NCI-H187 treated with DMSO at 0.1 percent for 48 hours (cell line): Measurements from ENCODE around the gene OR2A42.
"Not testable (repeated sequence)": the region's sequence is repeated elsewhere in the genome, so short reads cannot be mapped to it uniquely, and the experiment has no call there.

Experiments
- DNase-seq: peaks from one replicate; lab custom pipeline; 2025; lab: John Stamatoyannopoulos, UW

Gene OR2A42

GRCh38 chr7:144239365-144239764 lies at the start of gene OR2A42:
Gene OR2A42 (minus strand): TSS chr7:144239605. CDS start chr7:144232843, 6,762 bp downstream.
- DNase-seq: not testable (repeated sequence)

GRCh38 chr7:144287171-144287784 lies 47.9 kb upstream of the OR2A42 start:
- not testable (repeated sequence) for DNase-seq

GRCh38 chr7:144283716-144284115 lies 44.3 kb upstream of the OR2A42 start:
- DNase-seq: not testable (repeated sequence)

- DNase-seq: not testable (repeated sequence)
Observed at GRCh38 chr7:144282490-144282889, 43.1 kb upstream of the OR2A42 start.

- not testable (repeated sequence) for DNase-seq
Observed at GRCh38 chr7:144281981-144282380, 42.6 kb upstream of the OR2A42 start.

- DNase-seq: not testable (repeated sequence)
Observed at GRCh38 chr7:144280010-144280409, 40.6 kb upstream of the OR2A42 start.

GRCh38 chr7:144275281-144275680 lies 35.9 kb upstream of the OR2A42 start:
- DNase-seq: not testable (repeated sequence)

- not testable (repeated sequence) for DNase-seq
Observed at GRCh38 chr7:144269188-144269587, 29.8 kb upstream of the OR2A42 start, which contains the start of gene CTAGE8. Gene CTAGE8 (minus strand): TSS chr7:144269288. CDS start chr7:144269250, 38 bp downstream.

- not testable (repeated sequence) for DNase-seq
Observed at GRCh38 chr7:144264692-144265091, 25.3 kb upstream of the OR2A42 start, which contains the start of gene OR2A7. Gene OR2A7 (minus strand): TSS chr7:144264792. CDS start chr7:144259628, 5,164 bp downstream.

GRCh38 chr7:144262128-144262527 lies 22.7 kb upstream of the OR2A42 start:
- DNase-seq: not testable (repeated sequence)

- DNase-seq: not testable (repeated sequence)
Observed at GRCh38 chr7:144259067-144259466, 19.7 kb upstream of the OR2A42 start.

- no peak for DNase-seq
Observed at GRCh38 chr7:144256112-144256511, 16.7 kb upstream of the OR2A42 start.

- DNase-seq: no peak
Observed at GRCh38 chr7:144255471-144255897, 16.1 kb upstream of the OR2A42 start.

GRCh38 chr7:144252307-144252706 lies 12.9 kb upstream of the OR2A42 start:
- DNase-seq: not testable (repeated sequence)

- DNase-seq: not testable (repeated sequence)
Observed at GRCh38 chr7:144247674-144248330, 8.4 kb upstream of the OR2A42 start.

GRCh38 chr7:144246967-144247366 lies 7.6 kb upstream of the OR2A42 start:
- DNase-seq: not testable (repeated sequence)

- DNase-seq: not testable (repeated sequence)
Observed at GRCh38 chr7:144245372-144245771, 6.0 kb upstream of the OR2A42 start.

GRCh38 chr7:144238530-144239082 lies 799 bp downstream of the OR2A42 start:
- DNase-seq: not testable (repeated sequence)

GRCh38 chr7:144233039-144233438 lies 6.4 kb downstream of the OR2A42 start:
- DNase-seq: not testable (repeated sequence)

- DNase-seq: not testable (repeated sequence)
Observed at GRCh38 chr7:144231027-144231426, 8.4 kb downstream of the OR2A42 start.

GRCh38 chr7:144228810-144229209 lies 10.6 kb downstream of the OR2A42 start:
- DNase-seq: not testable (repeated sequence)

- not testable (repeated sequence) for DNase-seq
Observed at GRCh38 chr7:144226866-144227265, 12.5 kb downstream of the OR2A42 start.

- not testable (repeated sequence) for DNase-seq
Observed at GRCh38 chr7:144223675-144224074, 15.7 kb downstream of the OR2A42 start.
